ENCODE data around the gene PALS1.

The PALS1 gene

GRCh38 chr14:67276131-67276530, 34.9 kb downstream of the PALS1 start:
- Histone ChIP-seq H3K36me3 (ENCODE audit: low read length) (0 out of 2 replicates have a peak, but pooled peaks cover 5% of the 10 kb centered on the region), H3K9me2 (replicated peaks; ENCODE audit: insufficient read depth, low read length) (no peaks in the 10 kb centered on the region), H4K20me1 (ENCODE audit: low read depth, low read length) (no peaks in the 10 kb centered on the region), H3K27ac (ENCODE audit: low read depth, low read length) (no peak overlapping the region), H3K4me2 (ENCODE audit: low read depth, low read length, poor library complexity, severe bottlenecking) (no peak overlapping the region), H3K9me3 (ENCODE audit: insufficient read depth, low read length) (no peaks in the 10 kb centered on the region), H3K4me3 (ENCODE audit: insufficient read depth, low read length, poor library complexity, severe bottlenecking) (no peak overlapping the region), H2AFZ (ENCODE audit: low read depth, low read length, severe bottlenecking) (no peak overlapping the region), H3K9ac (ENCODE audit: low read length) (no peak overlapping the region), H3K79me2 (ENCODE audit: insufficient read depth, low read length) (peaks cover 34% of the 10 kb centered on the region), H3F3A (ENCODE audit: insufficient read depth) (no peaks in the 10 kb centered on the region; the same call in 1 of the 2 replicates), H3K27me3 (ENCODE audit: low read length) (no peaks in the 10 kb centered on the region)
- TF ChIP-seq CTCF (IDR thresholded peaks at IDR 0.05; ENCODE audit: insufficient read depth, low read length, poor library complexity, severe bottlenecking), result no peak
- TF ChIP-seq EZH2phosphoT487 (conservative IDR thresholded peaks at IDR 0.05; ENCODE audit: low read length), result no peak

GRCh38 chr14:67280506-67280905, 39.3 kb downstream of the PALS1 start:
- no peak overlapping the region for H3K4me3 ChIP-seq (ENCODE audit: insufficient read depth, low read length, poor library complexity, severe bottlenecking)
- no peaks in the 10 kb centered on the region for H3K9me2 ChIP-seq (replicated peaks; ENCODE audit: insufficient read depth, low read length)
- peaks cover 13% of the 10 kb centered on the region for H3F3A ChIP-seq (ENCODE audit: insufficient read depth)
- TF ChIP-seq CTCF (IDR thresholded peaks at IDR 0.05; ENCODE audit: insufficient read depth, low read length, poor library complexity, severe bottlenecking), result no peak
- 0 out of 2 replicates have a peak, but pooled peaks cover 5% of the 10 kb centered on the region for H3K36me3 ChIP-seq (ENCODE audit: low read length)
- H3K79me2 ChIP-seq (ENCODE audit: insufficient read depth, low read length), result peaks cover 34% of the 10 kb centered on the region
- no peak overlapping the region for H3K9ac ChIP-seq (ENCODE audit: low read length)
- no peak overlapping the region for H2AFZ ChIP-seq (ENCODE audit: low read depth, low read length, severe bottlenecking)
- H3K4me2 ChIP-seq (ENCODE audit: low read depth, low read length, poor library complexity, severe bottlenecking), result no peak overlapping the region
- no peaks in the 10 kb centered on the region for H3K27me3 ChIP-seq (ENCODE audit: low read length)
- no peaks in the 10 kb centered on the region for H4K20me1 ChIP-seq (ENCODE audit: low read depth, low read length)
- no peaks in the 10 kb centered on the region for H3K9me3 ChIP-seq (ENCODE audit: insufficient read depth, low read length)
- H3K27ac ChIP-seq (ENCODE audit: low read depth, low read length), result no peak overlapping the region

GRCh38 chr14:67285876-67286452, 44.7 kb downstream of the PALS1 start:
- Histone ChIP-seq H2AFZ (ENCODE audit: low read depth, low read length, severe bottlenecking) (no peak overlapping the region), H3K79me2 (ENCODE audit: insufficient read depth, low read length) (no peaks in the 10 kb centered on the region), H3K27ac (ENCODE audit: low read depth, low read length) (no peak overlapping the region), H3K9me3 (ENCODE audit: insufficient read depth, low read length) (no peaks in the 10 kb centered on the region), H3K4me2 (ENCODE audit: low read depth, low read length, poor library complexity, severe bottlenecking) (no peak overlapping the region), H3K9me2 (replicated peaks; ENCODE audit: insufficient read depth, low read length) (no peaks in the 10 kb centered on the region), H3K4me3 (ENCODE audit: insufficient read depth, low read length, poor library complexity, severe bottlenecking) (no peak overlapping the region), H3K27me3 (ENCODE audit: low read length) (no peaks in the 10 kb centered on the region), H3F3A (ENCODE audit: insufficient read depth) (peaks cover 13% of the 10 kb centered on the region), H4K20me1 (ENCODE audit: low read depth, low read length) (no peaks in the 10 kb centered on the region), H3K36me3 (ENCODE audit: low read length) (no peaks in the 10 kb centered on the region), H3K9ac (ENCODE audit: low read length) (no peak overlapping the region)
- TF ChIP-seq EZH2phosphoT487 (conservative IDR thresholded peaks at IDR 0.05; ENCODE audit: low read length) (no peak), CTCF (IDR thresholded peaks at IDR 0.05; ENCODE audit: insufficient read depth, low read length, poor library complexity, severe bottlenecking) (no peak)

Measured in SU-DHL-6 (cell line).